HG02973 (cell line): ENCODE measurements around the gene DOCK4.

Experiments used
- ATAC-seq: cut with Tn5 transposase; IDR thresholded peaks from one replicate; pipeline ENCODE4 v1.9.1; 2021; ENCODE audit warnings: moderate library complexity; ENCODE audit not compliant: unreplicated experiment

The DOCK4 gene

GRCh38 chr7:112190120-112190519 lies 16.1 kb downstream of the DOCK4 start:
- no peak for ATAC-seq

- ATAC-seq = no peak
Measured at GRCh38 chr7:112189691-112190090, 16.5 kb downstream of the DOCK4 start.

GRCh38 chr7:112188257-112188656 lies 17.9 kb downstream of the DOCK4 start:
- no peak for ATAC-seq

GRCh38 chr7:112186300-112186699 lies 19.9 kb downstream of the DOCK4 start:
- no peak for ATAC-seq

- ATAC-seq = no peak
Measured at GRCh38 chr7:112185005-112185834, 21.0 kb downstream of the DOCK4 start.

GRCh38 chr7:112184455-112184854 lies 21.7 kb downstream of the DOCK4 start:
- no peak for ATAC-seq

- no peak for ATAC-seq
Measured at GRCh38 chr7:112183266-112183665, 22.9 kb downstream of the DOCK4 start.

GRCh38 chr7:112182749-112183148 lies 23.4 kb downstream of the DOCK4 start:
- ATAC-seq = no peak

GRCh38 chr7:112180223-112180622 lies 26.0 kb downstream of the DOCK4 start:
- no peak for ATAC-seq

GRCh38 chr7:112176693-112177415 lies 29.3 kb downstream of the DOCK4 start:
- ATAC-seq = no peak

- ATAC-seq = no peak
Measured at GRCh38 chr7:112176241-112176640, 30.0 kb downstream of the DOCK4 start.

- no peak for ATAC-seq
Measured at GRCh38 chr7:112174192-112174591, 32.0 kb downstream of the DOCK4 start.

- no peak for ATAC-seq
Measured at GRCh38 chr7:112173568-112173905, 32.7 kb downstream of the DOCK4 start.

- no peak for ATAC-seq
Measured at GRCh38 chr7:112172870-112173567, 33.2 kb downstream of the DOCK4 start.

GRCh38 chr7:112171673-112172072 lies 34.5 kb downstream of the DOCK4 start:
- no peak for ATAC-seq

- no peak for ATAC-seq
Measured at GRCh38 chr7:112168915-112169314, 37.3 kb downstream of the DOCK4 start.

- ATAC-seq = no peak
Measured at GRCh38 chr7:112167147-112167546, 39.1 kb downstream of the DOCK4 start.

- no peak for ATAC-seq
Measured at GRCh38 chr7:112162784-112163506, 43.3 kb downstream of the DOCK4 start.

GRCh38 chr7:112162142-112162766 lies 43.9 kb downstream of the DOCK4 start:
- no peak for ATAC-seq

GRCh38 chr7:112161253-112162141 lies 44.7 kb downstream of the DOCK4 start:
- ATAC-seq = no peak
